K562 (cell line): ENCODE measurements around the gene KIAA1958. TPM values are rescaled to one million over a fixed set of nuclear protein-coding genes. Genes with fewer than 3 reads are reported as not detected.

Source experiments
- ATAC-seq: fragments of 200-7000 bp; cut with Tn5 transposase; 3 replicates; pipeline ENCODE4 v1.9.1; 2020; ENCODE audit warnings: moderate library complexity
- BruUV-seq: library from RNA; stranded (reverse); fragments of 400-500 nt; replicated peaks from 2 replicates; lab custom pipeline; 2021; lab: Mats Ljungman, UMichigan
- CTCF ChIA-PET: fragments of 300-600 bp; formaldehyde crosslinking; extraction: SDS; loops from one replicate; lab custom pipeline; 2021; ENCODE audit warnings: low intra/inter-chr PET ratio; lab: Yijun Ruan, JAX
- POLR2A ChIA-PET: fragments of 300-600, 350-650 bp; sonication (Branson Sonifier 250); formaldehyde crosslinking; extraction: SDS; loops from one replicate; lab custom pipeline; 2021; ENCODE audit warnings: antibody characterized with exemption, inconsistent platforms; lab: Yijun Ruan, JAX
- DNase-seq, 4 experiments: peaks; one replicate each; pipeline versions ENCODE4 v3.0.0 to v3.0.0-alpha.2; 2011 to 2018; ENCODE audit warnings: low spot score in 3 of 4, mixed read lengths in 3 of 4; ENCODE audit errors: extremely low read depth in 1 of 4
- FAIRE-seq: peaks from 2 replicates; lab custom pipeline; 2011; peaks lifted over from hg19 to GRCh38; lab: Jason Lieb, UNC
- H2AFZ ChIP-seq: 2 replicates; pipeline ENCODE4 v1.6.0; 2011; ENCODE audit warnings: low read depth, low read length, control low read depth, inconsistent platforms
- H3K27ac ChIP-seq: fragments of 200-600 bp; 3 replicates; pipeline ENCODE4 v1.8.0; 2011; ENCODE audit warnings: low read depth, mild to moderate bottlenecking, control low read depth, inconsistent platforms, low read length, moderate library complexity, mixed read lengths; ENCODE audit errors: extremely low read depth
- H3K27me3 ChIP-seq, 2 experiments: fragments of 300-600 bp in 1 of 2; 2 replicates in 1 of 2; 3 replicates in 1 of 2; pipeline versions ENCODE4 v1.6.0 to v1.8.0; 2011; ENCODE audit warnings: inconsistent platforms in 2 of 2, low read length in 2 of 2, mild to moderate bottlenecking in 1 of 2, mixed read lengths in 1 of 2, moderate library complexity in 1 of 2; ENCODE audit not compliant: control insufficient read depth in 2 of 2, insufficient read depth in 2 of 2
- H3K36me3 ChIP-seq: fragments of 300-600 bp; 3 replicates; pipeline ENCODE4 v1.8.0; 2011; ENCODE audit warnings: mild to moderate bottlenecking, low read length, inconsistent platforms; ENCODE audit not compliant: control insufficient read depth, insufficient read depth
- H3K4me1 ChIP-seq, 2 experiments: fragments of 200-600 bp in 1 of 2; replicated peaks in 1 of 2; 2 replicates in 1 of 2; 3 replicates in 1 of 2; pipeline versions ENCODE4 v1.5.1 to v1.8.0; 2011; ENCODE audit warnings: inconsistent platforms in 2 of 2, low read length in 2 of 2, mild to moderate bottlenecking in 1 of 2, mixed read lengths in 1 of 2, moderate library complexity in 1 of 2; ENCODE audit not compliant: control insufficient read depth in 2 of 2, insufficient read depth in 2 of 2
- H3K4me2 ChIP-seq: 2 replicates; pipeline ENCODE4 v1.6.1; 2011; ENCODE audit warnings: low read length, control low read depth, inconsistent platforms, mixed read lengths; ENCODE audit not compliant: insufficient read depth
- H3K4me3 ChIP-seq: fragments of 200-600 bp; sonication (generic), shearing (Covaris generic); 2 replicates; pipeline ENCODE4 v1.5.1; 2016; ENCODE audit warnings: control low read depth, inconsistent platforms
- H3K79me2 ChIP-seq: fragments of 200-600 bp; 3 replicates; pipeline ENCODE4 v1.8.0; 2011; ENCODE audit warnings: low read length, inconsistent platforms; ENCODE audit not compliant: control insufficient read depth, insufficient read depth
- H3K9ac ChIP-seq, 2 experiments: 2 replicates each; pipeline versions ENCODE4 v1.6.0 to v1.6.1; 2011; ENCODE audit warnings: low read depth in 2 of 2, low read length in 2 of 2, control low read depth in 1 of 2, inconsistent platforms in 1 of 2, mild to moderate bottlenecking in 1 of 2, mixed read lengths in 1 of 2; ENCODE audit not compliant: insufficient read depth in 1 of 2
- H3K9me1 ChIP-seq: one replicate; pipeline ENCODE4 v1.6.0; 2011; ENCODE audit warnings: inconsistent platforms, mild to moderate bottlenecking, low read length, moderate library complexity; ENCODE audit not compliant: control insufficient read depth, insufficient read depth
- H3K9me3 ChIP-seq: replicated peaks from 2 replicates; pipeline ENCODE4 v1.5.1; 2011; ENCODE audit warnings: low read depth, low read length, inconsistent platforms; ENCODE audit not compliant: control insufficient read depth, insufficient read depth
- H4K20me1 ChIP-seq: replicated peaks from 2 replicates; pipeline ENCODE4 v1.6.1; 2011; ENCODE audit warnings: low read length, inconsistent platforms, mixed read lengths; ENCODE audit not compliant: control insufficient read depth, insufficient read depth
- BCOR ChIP-seq: fragments of 450-650 bp; IDR thresholded peaks from 2 replicates; pipeline ENCODE4 v1.6.1; 2016
- CTCF ChIP-seq, 3 experiments: IDR thresholded peaks in 2 of 3; conservative IDR thresholded peaks in 1 of 3; 2 replicates each; pipeline ENCODE4 v1.5.1; 2011 to 2012; ENCODE audit warnings: low read length in 3 of 3, mild to moderate bottlenecking in 3 of 3, control low read depth in 2 of 3, improper control_type of control experiment in 1 of 3, inconsistent platforms in 1 of 3, low read depth in 1 of 3, mixed read lengths in 1 of 3, moderate library complexity in 1 of 3; ENCODE audit not compliant: insufficient read depth in 2 of 3
- DEAF1 ChIP-seq: fragments of 450-650 bp; formaldehyde crosslinking; IDR thresholded peaks from 2 replicates; pipeline ENCODE4 v1.4.0; 2020; ENCODE audit warnings: mild to moderate bottlenecking, moderate library complexity
- NFIC ChIP-seq: fragments of 450-650 bp; IDR thresholded peaks from 2 replicates; pipeline ENCODE4 v1.6.1; 2017; ENCODE audit warnings: mild to moderate bottlenecking, inconsistent platforms
- TCF3 ChIP-seq: sonication (generic); formaldehyde crosslinking; IDR thresholded peaks from 2 replicates; pipeline ENCODE4 v1.4.0; 2020; ENCODE audit warnings: mild to moderate bottlenecking, missing genetic modification reagents
- TSC22D4 ChIP-seq: fragments of 450-650 bp; IDR thresholded peaks from 2 replicates; pipeline ENCODE4 v1.6.1; 2016; ENCODE audit warnings: missing genetic modification characterization, missing biosample characterization, control low read depth
- WGBS: fragments of 100-300 bp; shearing (Covaris generic); methylation state at CpG from one replicate; pipeline ENCODE4 v1.1.6; 2016; ENCODE audit warnings: low coverage, mixed read lengths; ENCODE audit not compliant: insufficient coverage; ENCODE audit errors: missing lambda C conversion rate; 5-methylcytosine and 5-hydroxymethylcytosine counted together
- in situ Hi-C: fragments of 300-500 bp; cut with MboI; formaldehyde crosslinking; loops from 4 replicates; pipeline ENCODE4 v1.15.0; 2018; ENCODE audit warnings: inconsistent platforms, mixed read lengths
- intact Hi-C: fragments of 100-400 bp; cut with micrococcal nuclease; formaldehyde crosslinking; loops from 2 replicates; pipeline ENCODE4 v1.14.2; 2022
- polyA plus RNA-seq, 8 experiments: library from polyadenylated mRNA; depleted of rRNA in 4 of 8; stranded (reverse) in 5 of 8; unstranded in 3 of 8; fragments of >200 nt; fragmentation: Nextera tagmentation in 2 of 8; fragmentation: Illumina TruSeq in 1 of 8; extraction: Ambion mirVana in 2 of 8; extraction: Trizol in 1 of 8; gene quantifications; 2 replicates each; pipeline versions ENCODE4 v1.2.1 to v1.2.3, GENCODE V29; 2011 to 2014; ENCODE audit warnings: inconsistent platforms in 1 of 8, missing spikeins in 1 of 8
- total RNA-seq, 7 experiments: library from RNA; depleted of rRNA in 6 of 7; stranded (reverse); fragments of >200 nt in 6 of 7; fragmentation: Illumina TruSeq in 2 of 7; extraction: Trizol in 2 of 7; gene quantifications; 2 replicates each; pipeline versions ENCODE4 v1.2.1 to v1.2.3, GENCODE V29; 2011 to 2021; ENCODE audit warnings: low replicate concordance in 1 of 7

Gene KIAA1958
- total and polyA plus RNA-seq, 9 of the 15 experiments (the other 6 are each of a cell fraction or from before 2014, with no cell fraction given) = 1.1 to 16.0 (median 10.1) TPM

GRCh38 chr9:112439171-112439570 is 47.5 kb upstream of the KIAA1958 start (continued):
- no peak for TF ChIP-seq BCOR
- no peak for TF ChIP-seq TCF3 (CRISPR knock-in tag)

- H3K4me1 ChIP-seq = no peaks in the 10 kb centered on the region
- no peak overlapping the region for H2AFZ ChIP-seq
- H3K4me3 ChIP-seq = no peak overlapping the region
- peak; percentile 70 for TF ChIP-seq NFIC
- no peak for TF ChIP-seq TSC22D4 (tag)
- TF ChIP-seq, all 486 proteins: peak for 1
- H3K79me2 ChIP-seq = no peaks in the 10 kb centered on the region
- ChIA-PET POLR2A (interaction anchor here (1.0 kb wide), 1 partner anchor 14 kb away, joined by 3 read pairs; no protein-coding TSS in a partner anchor), CTCF (no interaction called here)
- intact Hi-C loops (loop anchor here (10.0 kb wide), 1 partner anchor 355 kb away; no protein-coding TSS in a partner anchor), in situ Hi-C loops (no loop called here)
- H3K27ac ChIP-seq = no peak overlapping the region
- H4K20me1 ChIP-seq = no peaks in the 10 kb centered on the region
- ATAC-seq = no peak
- H3K9ac ChIP-seq = no peak overlapping the region
- no peak for FAIRE-seq
- no peaks in the 10 kb centered on the region for H3K9me1 ChIP-seq
- H3K27me3 ChIP-seq = no peaks in the 10 kb centered on the region
- no peak for DNase-seq
- WGBS = 95% methylated on average over 2 of the region's 2 CpGs
- no peak overlapping the region for H3K4me2 ChIP-seq
- BruUV-seq = no TSS peak
- H3K36me3 ChIP-seq = peaks cover 2% of the 10 kb centered on the region; the same call in 1 of the 3 replicates
- no peaks in the 10 kb centered on the region for H3K9me3 ChIP-seq
Measured at GRCh38 chr9:112439825-112440224, 46.8 kb upstream of the KIAA1958 start.

GRCh38 chr9:112443200-112443599 is 43.4 kb upstream of the KIAA1958 start:
- no peak overlapping the region for H3K4me3 ChIP-seq
- BruUV-seq = no TSS peak
- H3K9me1 ChIP-seq = no peaks in the 10 kb centered on the region
- no peak overlapping the region for H3K27ac ChIP-seq
- no peaks in the 10 kb centered on the region for H3K79me2 ChIP-seq
- POLR2A ChIA-PET = interaction anchor here (1.0 to 2.6 kb wide), 2 partner anchors 9 to 26 kb away, joined by 3 to 14 read pairs; no protein-coding TSS in a partner anchor
- H3K4me2 ChIP-seq = no peak overlapping the region
- CTCF ChIA-PET = interaction anchor here (1.0 to 2.0 kb wide), 2 partner anchors 222 to 377 kb away, joined by 3 to 7 read pairs; no protein-coding TSS in a partner anchor
- in situ Hi-C loops (no loop called here), intact Hi-C loops (loop anchor here (1.0 to 10.0 kb wide), 3 partner anchors 222 to 352 kb away; no protein-coding TSS in a partner anchor)
- DNase-seq (peak in 1 of 4 experiments; percentile 37), ATAC-seq (peak; percentile 70), FAIRE-seq (peak; percentile 40)
- H3K9me3 ChIP-seq = no peaks in the 10 kb centered on the region
- H2AFZ ChIP-seq = no peak overlapping the region
- H3K4me1 ChIP-seq = peaks cover 0 to 8% of the 10 kb centered on the region in 2 experiments; a peak in 3 of 5 replicates
- no peaks in the 10 kb centered on the region for H3K27me3 ChIP-seq
- peaks cover 4% of the 10 kb centered on the region; the same call in 2 of the 3 replicates for H3K36me3 ChIP-seq
- H3K9ac ChIP-seq = no peak overlapping the region
- no peaks in the 10 kb centered on the region for H4K20me1 ChIP-seq
- TF ChIP-seq DEAF1 = peak; percentile 32; the same call in 1 of the 2 replicates
- peak; percentile 45 to 67 (median 66); a peak in 5 of 6 replicates for TF ChIP-seq CTCF (IDR thresholded peaks at IDR 0.05 in 2 of 3, conservative IDR thresholded peaks at IDR 0.05 in 1 of 3; ENCODE audit: insufficient read depth in 2 of 3, low read depth in 1 of 3, low read length in 3 of 3)
